Activated naive CD4-positive, alpha-beta T cell treated with anti-CD3 and anti-CD28 coated beads, Interleukin-2, amount 50 U/mL, for 72 hours (primary cell): Measurements from ENCODE around the gene PRRT1. TPM values are rescaled to one million over a fixed set of nuclear protein-coding genes. Genes with fewer than 3 reads are reported as not detected.
"Not testable (repeated sequence)": the region's sequence is repeated elsewhere in the genome, so short reads cannot be mapped to it uniquely, and the experiment has no call there.

Experiments
- ATAC-seq, 2 donors: fragments of 150-1000 bp; cut with Tn5 transposase; 2 replicates each; pipeline ENCODE4 v1.10.0; 2021; ENCODE audit warnings: mild to moderate bottlenecking in 2 of 2, moderate library complexity in 2 of 2
- DNase-seq, 2 donors: peaks; one replicate each; pipeline ENCODE4 v3.0.0; 2021 to 2022; ENCODE audit warnings: low spot score in 2 of 2
- H3K27ac Mint-ChIP-seq, 2 donors: one replicate each; pipeline ENCODE4 v1.8.0; 2022; ENCODE audit warnings: mild to moderate bottlenecking in 2 of 2, mixed read lengths in 2 of 2
- H3K36me3 Mint-ChIP-seq, 2 donors: one replicate each; pipeline ENCODE4 v1.8.0; 2022; ENCODE audit warnings: mixed read lengths in 2 of 2
- H3K9me3 Mint-ChIP-seq, 2 donors: one replicate each; pipeline ENCODE4 v1.8.0; 2022; ENCODE audit warnings: mixed read lengths in 2 of 2
- total RNA-seq, 2 donors: library from RNA; stranded (reverse); gene quantifications; one replicate each; pipeline ENCODE4 v1.2.3, GENCODE V29; 2022

Gene PRRT1
- total RNA-seq, 2 donors from 2014 or later, result 0.77 to 0.84 TPM

DNA sequence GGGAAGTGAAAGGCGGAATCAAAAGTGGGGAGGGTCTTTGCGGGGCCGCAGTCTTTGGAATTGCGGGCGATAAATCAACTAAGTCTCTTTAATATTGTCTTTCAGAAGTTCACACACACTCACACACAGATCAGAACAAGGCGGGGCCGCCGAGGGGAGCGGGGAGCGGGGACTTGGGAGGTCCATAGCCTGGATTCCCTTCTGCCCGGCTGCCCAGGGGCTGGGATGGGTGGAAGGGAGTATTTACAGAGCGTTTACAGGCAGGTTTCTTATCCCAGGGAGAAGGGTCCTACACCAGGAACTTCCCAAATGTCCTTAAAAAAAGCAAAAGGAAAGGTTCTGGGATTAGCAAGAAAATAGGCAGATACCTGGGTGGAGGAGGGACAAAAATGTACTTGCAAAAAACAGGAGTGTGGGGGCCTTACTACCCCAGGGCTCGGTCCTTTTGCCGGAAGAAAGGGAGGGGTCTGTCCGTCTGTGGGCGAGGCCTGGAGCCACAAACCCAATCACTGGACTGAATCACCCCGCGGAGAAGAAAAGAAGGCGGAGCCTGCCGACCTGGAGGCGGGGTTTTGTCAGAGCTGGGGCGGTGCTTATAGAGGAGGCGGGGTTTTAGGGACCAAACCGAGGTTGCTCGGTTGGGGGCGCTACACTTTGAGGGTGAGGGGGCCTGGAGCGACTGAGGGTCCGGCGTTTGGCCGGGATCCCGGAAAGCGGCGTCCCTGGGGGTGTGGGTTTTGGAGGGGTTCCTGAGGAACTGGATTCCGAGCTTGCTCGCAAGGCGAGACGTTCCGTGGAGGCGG, 3.2 kb downstream of the PRRT1 start:
- H3K9me3 Mint-ChIP-seq, result peaks cover 0 to 4% of the 10 kb centered on the region in 2 donors
- peaks cover 0 to 12% of the 10 kb centered on the region in 2 donors for H3K36me3 Mint-ChIP-seq
- ATAC-seq (peak; percentile 69 to 73), DNase-seq (peak; percentile 69 to 73)
- H3K27ac Mint-ChIP-seq, result peak overlapping the region in 1 of 2 donors; percentile 29

DNA sequence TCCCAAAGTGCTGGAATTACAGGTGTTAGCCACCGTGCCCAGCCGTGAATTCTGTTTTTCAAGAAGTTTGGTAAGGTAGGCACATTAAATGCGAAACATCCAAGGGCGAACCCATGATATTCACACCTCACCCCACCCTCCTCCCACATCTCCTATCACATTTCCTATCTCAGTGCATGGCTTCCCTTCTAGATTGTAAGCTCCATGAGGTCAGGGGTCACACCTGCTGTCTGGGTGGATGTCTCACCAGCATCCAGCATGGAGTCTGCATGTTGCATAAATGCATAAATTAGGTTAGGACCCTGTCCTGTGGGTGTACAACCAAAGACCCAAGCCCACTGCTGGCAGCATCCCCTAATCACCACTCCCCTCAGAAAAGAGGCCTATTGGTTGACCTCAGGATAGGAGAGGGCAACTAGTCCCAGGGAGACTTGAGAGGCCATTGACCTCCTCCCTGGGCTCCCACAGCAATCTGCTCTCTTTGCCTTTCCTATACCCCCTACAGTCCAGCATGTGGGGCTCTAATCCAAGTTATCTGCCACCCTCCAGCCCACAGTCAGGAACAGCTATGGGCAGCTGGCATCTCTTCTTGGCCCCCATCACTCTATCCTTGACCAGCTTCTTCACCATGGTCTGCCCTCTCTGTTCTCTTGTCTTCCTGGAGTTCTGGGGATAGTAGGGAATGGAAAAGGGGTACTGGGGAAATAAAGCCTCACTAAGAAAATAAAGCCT, 4.2 kb downstream of the PRRT1 start:
- ATAC-seq, result no peak
- peak overlapping the region in 1 of 2 donors; percentile 17 for H3K27ac Mint-ChIP-seq
- H3K36me3 Mint-ChIP-seq, result peaks cover 0 to 12% of the 10 kb centered on the region in 2 donors
- DNase-seq, result no peak
- H3K9me3 Mint-ChIP-seq, result peaks cover 0 to 4% of the 10 kb centered on the region in 2 donors

DNA sequence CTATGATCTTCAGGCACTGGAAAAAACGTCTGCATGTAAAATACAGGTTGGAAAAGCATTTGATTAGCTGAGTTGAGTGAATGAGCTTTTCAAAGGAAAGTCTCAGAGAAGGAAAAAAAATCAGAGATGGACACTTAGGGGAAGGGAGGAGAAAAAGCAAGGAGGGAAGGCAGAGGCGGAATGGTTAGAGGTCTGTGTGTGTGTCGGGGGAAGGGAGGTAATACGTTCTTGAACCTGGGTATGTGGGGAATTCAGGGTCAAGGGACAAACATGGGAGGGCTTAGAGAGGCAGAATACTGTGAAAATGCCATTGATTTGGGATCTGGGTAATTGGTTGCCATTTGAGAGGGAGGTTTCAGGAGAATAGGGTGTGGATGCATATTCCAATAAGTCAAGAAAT, 5.1 kb downstream of the PRRT1 start:
- Mint-ChIP-seq H3K9me3 (peaks cover 0 to 4% of the 10 kb centered on the region in 2 donors), H3K27ac (peak overlapping the region in 1 of 2 donors; percentile 1), H3K36me3 (peaks cover 0 to 12% of the 10 kb centered on the region in 2 donors)
- no peak for ATAC-seq
- no peak for DNase-seq

GRCh38 chr6:32146287-32146686, 5.5 kb downstream of the PRRT1 start:
- Mint-ChIP-seq H3K27ac (peak overlapping the region in 1 of 2 donors; percentile 1), H3K9me3 (peaks cover 0 to 4% of the 10 kb centered on the region in 2 donors), H3K36me3 (peaks cover 0 to 12% of the 10 kb centered on the region in 2 donors)

DNA sequence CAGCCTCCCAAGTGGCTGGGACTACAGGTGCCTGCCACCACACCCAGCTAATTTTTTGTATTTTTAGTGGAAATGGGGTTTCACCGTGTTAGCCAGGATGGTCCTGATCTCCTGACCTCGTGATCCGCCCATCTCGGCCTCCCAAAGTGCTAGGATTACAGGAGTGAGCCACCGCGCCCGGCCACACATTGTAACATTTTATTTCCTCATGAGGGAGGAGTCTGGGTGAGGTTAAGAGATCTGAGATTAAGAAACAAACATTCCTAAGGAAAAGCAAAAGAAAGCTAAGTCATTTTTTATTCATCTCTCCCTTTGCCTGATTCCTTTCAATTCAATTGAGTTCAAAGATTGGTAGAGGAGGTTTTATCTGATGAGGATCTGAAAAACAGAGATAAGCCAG, 7.5 kb downstream of the PRRT1 start:
- not testable (repeated sequence) for DNase-seq, H3K9me3 Mint-ChIP-seq, ATAC-seq, H3K27ac Mint-ChIP-seq
- peaks cover 0 to 12% of the 10 kb centered on the region in 2 donors for H3K36me3 Mint-ChIP-seq

More at GRCh38 chr6:32146287-32146686, 5.5 kb downstream of the PRRT1 start:
- ATAC-seq (no peak), DNase-seq (no peak)

DNA sequence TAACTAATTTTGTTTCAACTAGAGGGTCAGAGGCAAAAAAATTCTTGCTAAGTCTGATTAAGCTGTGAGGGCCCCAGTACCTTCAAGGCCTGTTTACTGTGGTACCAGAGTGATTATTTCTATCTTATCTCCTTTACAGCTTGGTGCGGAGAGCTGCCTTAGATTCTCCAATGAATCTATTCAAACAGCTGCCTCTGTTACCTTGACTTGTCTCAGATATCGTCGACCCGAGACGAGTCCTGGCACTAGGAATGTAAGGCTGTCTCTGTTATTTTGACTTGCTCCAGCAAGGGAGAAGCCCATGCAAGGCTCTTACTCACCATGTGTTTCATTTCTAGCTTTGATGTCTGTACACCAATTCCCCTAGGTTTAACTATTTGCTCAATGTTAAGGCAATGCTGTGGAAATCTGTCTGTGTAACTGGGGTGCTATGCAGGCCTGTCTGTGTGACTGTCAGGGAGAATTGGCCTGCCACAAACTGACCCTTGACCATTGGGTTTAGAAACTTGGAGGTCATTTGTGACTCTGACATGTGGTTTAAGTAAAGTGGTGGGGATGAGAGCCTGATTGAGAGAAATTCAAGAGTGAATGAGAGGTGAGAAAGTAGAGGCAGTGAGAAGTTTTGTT, 11.2 kb downstream of the PRRT1 start:
- Mint-ChIP-seq H3K9me3 (no peaks in the 10 kb centered on the region), H3K27ac (no peak overlapping the region), H3K36me3 (no peaks in the 10 kb centered on the region)
- ATAC-seq, result no peak
- DNase-seq, result no peak

DNA sequence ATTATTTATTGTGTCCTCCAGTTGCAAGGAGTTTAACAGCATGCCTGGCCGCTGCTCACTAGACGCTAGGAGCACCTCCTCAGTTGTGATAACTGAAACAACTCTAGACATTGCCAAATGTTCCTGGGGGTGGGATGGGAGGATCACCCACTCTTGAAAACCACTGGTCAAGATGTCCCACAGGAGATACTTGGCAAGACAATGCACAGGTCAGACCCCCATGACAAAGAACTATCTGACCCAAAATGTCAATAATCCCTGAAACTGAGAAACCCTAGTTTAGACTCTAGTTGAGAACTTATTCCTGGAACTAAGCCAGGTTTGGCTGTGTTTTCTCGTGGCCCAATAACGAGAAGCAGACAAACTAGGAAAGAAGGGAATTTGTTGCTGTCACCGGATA, 12.1 kb downstream of the PRRT1 start:
- DNase-seq (no peak), ATAC-seq (no peak)
- no peaks in the 10 kb centered on the region for H3K36me3 Mint-ChIP-seq
- no peak overlapping the region for H3K27ac Mint-ChIP-seq
- H3K9me3 Mint-ChIP-seq, result no peaks in the 10 kb centered on the region

DNA sequence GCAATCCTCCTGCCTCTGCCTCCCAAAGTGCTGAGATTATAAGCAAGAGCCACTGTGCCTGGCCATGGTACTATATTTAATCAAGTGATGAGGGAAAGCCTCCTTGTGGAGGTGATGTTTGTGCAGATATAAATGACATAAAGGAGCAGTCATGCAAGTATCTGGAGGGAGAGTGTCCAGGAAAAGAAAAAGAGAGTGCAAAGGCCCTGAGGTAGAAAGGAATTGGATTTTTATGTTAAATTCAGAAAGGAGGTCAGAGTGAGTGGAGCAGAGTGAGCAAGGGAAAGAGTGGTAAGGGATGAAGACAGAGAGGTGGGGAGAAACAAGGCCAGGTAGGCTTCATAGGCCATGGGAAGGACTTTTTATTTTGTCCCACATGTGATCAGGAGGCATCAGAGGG, 14.3 kb downstream of the PRRT1 start:
- no peaks in the 10 kb centered on the region for H3K9me3 Mint-ChIP-seq
- no peak overlapping the region for H3K27ac Mint-ChIP-seq
- DNase-seq, result no peak
- ATAC-seq, result no peak
- no peaks in the 10 kb centered on the region for H3K36me3 Mint-ChIP-seq

DNA sequence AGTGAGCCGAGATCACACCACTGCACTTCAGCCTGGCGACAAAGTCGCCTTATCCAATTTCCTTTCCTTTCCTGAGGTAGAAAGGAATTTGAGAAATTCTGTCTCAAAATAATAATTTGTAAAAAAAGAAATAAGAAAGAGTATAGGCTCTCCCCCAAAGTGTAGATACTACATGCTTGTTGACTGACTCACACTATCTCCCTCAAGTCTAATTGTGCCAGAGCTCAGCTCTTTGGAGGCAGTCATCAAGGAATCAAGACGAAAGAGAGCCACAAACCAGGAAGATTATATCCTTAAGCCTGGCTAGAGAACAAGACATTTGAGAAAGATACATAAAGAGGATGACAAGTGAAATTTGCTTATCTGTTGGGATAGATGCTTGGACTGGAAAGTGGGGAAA, 18.0 kb downstream of the PRRT1 start:
- DNase-seq (no peak), ATAC-seq (no peak)
- no peak overlapping the region for H3K27ac Mint-ChIP-seq
- peaks cover 4 to 10% of the 10 kb centered on the region in 2 donors for H3K36me3 Mint-ChIP-seq
- H3K9me3 Mint-ChIP-seq, result no peaks in the 10 kb centered on the region

- no peaks in the 10 kb centered on the region for H3K9me3 Mint-ChIP-seq
- DNase-seq (no peak), ATAC-seq (no peak)
- peaks cover 15 to 19% of the 10 kb centered on the region in 2 donors for H3K36me3 Mint-ChIP-seq
- H3K27ac Mint-ChIP-seq, result no peak overlapping the region
Measured at GRCh38 chr6:32132110-32132509, 19.6 kb downstream of the PRRT1 start.

DNA sequence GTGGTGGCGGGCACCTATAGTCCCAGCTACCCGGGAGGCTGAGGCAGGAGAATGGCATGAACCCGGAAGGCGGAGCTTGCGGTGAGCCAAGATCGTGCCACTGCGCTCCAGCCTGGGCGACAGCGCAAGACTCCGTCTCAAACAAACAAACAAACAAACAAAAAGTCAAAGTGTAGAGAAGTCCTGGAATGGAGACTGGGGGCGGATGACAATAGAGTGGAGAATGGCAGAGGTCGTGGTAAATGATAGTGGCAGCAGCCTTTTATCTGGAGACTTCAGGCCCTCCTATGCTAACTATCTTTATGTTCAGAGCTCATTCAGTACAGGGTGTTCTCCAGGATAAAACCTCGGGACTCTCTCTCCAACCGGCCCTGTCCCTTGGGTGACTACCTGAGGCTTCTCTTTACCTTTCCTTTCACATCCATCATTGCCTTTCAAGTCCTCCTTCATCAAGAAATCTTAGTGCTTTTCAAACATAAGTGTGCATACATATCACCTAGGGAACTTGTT, 20.2 kb downstream of the PRRT1 start:
- ATAC-seq (no peak), DNase-seq (no peak)
- no peaks in the 10 kb centered on the region for H3K9me3 Mint-ChIP-seq
- peaks cover 20 to 25% of the 10 kb centered on the region in 2 donors for H3K36me3 Mint-ChIP-seq
- H3K27ac Mint-ChIP-seq, result no peak overlapping the region

GRCh38 chr6:32129297-32130088, 22.2 kb downstream of the PRRT1 start:
- ATAC-seq, result no peak
- Mint-ChIP-seq H3K9me3 (no peaks in the 10 kb centered on the region), H3K36me3 (peaks cover 24 to 26% of the 10 kb centered on the region in 2 donors), H3K27ac (peak overlapping the region; percentile 84 to 97)
- no peak for DNase-seq

GRCh38 chr6:32128751-32129296, 22.9 kb downstream of the PRRT1 start:
- Mint-ChIP-seq H3K27ac (peak overlapping the region; percentile 93 to 99), H3K36me3 (peaks cover 24 to 32% of the 10 kb centered on the region in 2 donors), H3K9me3 (no peaks in the 10 kb centered on the region)
- ATAC-seq, result no peak
- no peak for DNase-seq

DNA sequence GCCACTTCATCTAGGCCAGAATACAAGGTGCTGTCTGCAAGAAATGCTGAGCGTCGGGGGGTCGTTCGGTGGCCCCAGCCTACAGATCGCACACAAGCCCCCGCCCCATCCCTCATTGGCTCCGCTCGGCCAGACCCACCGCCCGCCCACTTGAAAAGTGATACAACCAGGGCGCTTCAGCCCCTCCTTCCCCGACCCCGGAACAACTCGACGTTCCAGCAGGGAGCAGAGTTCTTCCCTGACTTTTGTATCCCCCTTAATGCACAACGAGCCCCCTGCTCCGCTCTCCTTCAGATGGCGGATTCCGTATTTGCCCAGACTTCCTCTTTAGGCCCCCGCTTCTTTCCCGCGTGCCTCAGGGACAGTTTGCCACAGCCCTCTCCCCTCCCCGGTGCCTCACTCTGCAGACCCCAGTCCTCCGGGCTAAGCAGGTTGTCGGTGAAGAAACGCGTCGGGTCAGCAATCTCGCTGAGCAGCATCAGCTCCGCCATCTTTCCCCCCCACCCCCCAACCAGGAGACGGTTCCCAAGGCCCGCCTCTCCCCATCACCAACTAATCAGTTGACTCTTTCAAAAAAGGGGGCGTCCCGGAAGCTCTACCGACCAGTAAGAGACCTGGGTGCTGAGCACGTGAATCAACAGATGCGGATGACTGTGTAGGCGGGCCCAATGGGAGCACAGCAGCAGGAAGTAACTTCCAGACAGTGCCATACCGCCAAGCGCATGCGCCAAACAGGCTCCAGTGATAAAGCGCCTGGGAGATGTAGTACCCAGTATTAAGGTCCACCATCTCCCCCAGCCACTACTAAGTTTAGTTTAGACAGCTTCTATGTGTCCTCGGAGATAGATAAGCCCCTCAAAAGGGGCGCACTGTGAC, 23.8 kb downstream of the PRRT1 start, which contains the start of gene ATF6B:
TSS of gene ATF6B (minus strand) at position 530 of the 876 bp plus-strand sequence. CDS start at position 491, 39 bp downstream.
- H3K36me3 Mint-ChIP-seq, result peaks cover 24 to 32% of the 10 kb centered on the region in 2 donors
- DNase-seq, result peak; percentile 92 to 97
- H3K27ac Mint-ChIP-seq, result peak within 1 kb of the TSS; percentile 93 to 99
- H3K9me3 Mint-ChIP-seq, result no peaks in the 10 kb centered on the region
- ATAC-seq, result peak; percentile 90 to 94

- no peaks in the 10 kb centered on the region for H3K9me3 Mint-ChIP-seq
- ATAC-seq (no peak), DNase-seq (no peak)
- peaks cover 24 to 32% of the 10 kb centered on the region in 2 donors for H3K36me3 Mint-ChIP-seq
- peak overlapping the region; percentile 93 to 99 for H3K27ac Mint-ChIP-seq
Measured at GRCh38 chr6:32127409-32127716, 24.4 kb downstream of the PRRT1 start.
